GM18526 (cell line): Measurements from ENCODE around the gene KRTAP12-2.
"Not testable (repeated sequence)": the region's sequence is repeated elsewhere in the genome, so short reads cannot be mapped to it uniquely, and the experiment has no call there.

ENCODE experiments used
- POLR2A ChIP-seq: IDR thresholded peaks from 3 replicates; pipeline ENCODE4 v1.6.1; 2011; ENCODE audit not compliant: insufficient read length; ENCODE audit errors: extremely low read depth

KRTAP12-2 gene

DNA sequence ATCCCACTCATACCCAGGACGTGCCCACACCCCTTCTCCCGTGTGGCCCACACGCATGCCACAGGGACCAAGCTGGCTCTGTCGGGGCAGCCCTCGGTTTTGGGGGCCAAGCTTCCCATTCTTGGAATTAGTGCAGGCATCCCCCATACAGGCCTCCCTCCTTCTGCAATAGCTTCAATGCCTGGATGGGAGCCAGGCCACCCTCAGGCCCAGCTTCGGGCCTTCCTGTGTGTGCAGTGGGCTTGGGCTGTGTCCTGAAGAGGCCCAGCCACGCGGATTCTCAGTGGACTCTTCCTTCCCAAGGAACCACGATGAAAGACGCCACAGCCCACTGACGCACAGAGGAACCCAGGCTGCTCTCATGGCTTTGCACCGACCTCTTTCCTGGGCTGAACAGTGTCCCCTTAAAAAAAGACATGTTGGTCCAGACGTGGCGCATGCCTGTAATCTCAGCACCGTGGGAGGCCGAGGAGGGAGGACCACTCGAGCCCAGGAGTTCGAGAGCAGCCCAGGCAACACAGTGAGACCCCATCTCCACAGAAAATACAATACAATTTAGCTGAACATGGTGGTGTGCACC, 17.1 kb downstream of the KRTAP12-2 start:
- no peak for TF ChIP-seq POLR2A

DNA sequence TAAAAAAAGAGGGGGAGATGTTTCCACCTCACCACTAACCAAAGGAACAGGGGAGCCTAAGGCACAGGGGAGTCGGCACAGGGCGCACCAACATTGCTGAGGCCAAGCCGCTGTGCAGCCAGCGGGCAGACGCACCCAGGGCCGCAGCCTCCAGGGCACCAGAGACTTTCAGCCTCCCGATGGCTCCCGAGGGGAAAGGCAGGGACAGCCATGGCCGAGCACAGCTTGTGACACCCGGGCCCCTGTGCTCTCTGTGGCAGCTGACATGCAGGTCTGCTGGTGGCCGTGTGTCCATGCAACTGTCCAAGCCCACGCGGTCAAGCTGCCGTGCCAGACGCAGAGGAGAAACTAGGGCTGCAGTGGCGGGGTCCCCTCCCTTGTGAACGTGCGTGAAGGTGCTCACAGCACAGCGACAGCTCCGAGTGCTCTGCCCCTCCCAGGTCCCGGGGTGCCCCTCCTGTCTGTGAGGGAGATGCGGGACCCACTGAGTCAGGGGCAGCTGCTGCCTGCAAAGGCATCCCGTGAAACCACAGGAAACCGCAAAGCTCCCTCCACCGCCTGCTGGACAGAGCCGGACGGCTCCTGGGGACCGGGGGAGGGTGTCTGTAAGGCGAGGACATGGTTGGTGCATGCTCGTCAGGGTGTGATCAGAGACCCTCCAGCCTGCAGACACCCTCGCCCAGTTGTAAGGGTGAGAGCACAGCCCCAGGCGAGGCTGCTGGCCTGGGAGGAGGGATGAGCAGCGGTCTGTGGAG, 18.0 kb downstream of the KRTAP12-2 start:
- TF ChIP-seq POLR2A: no peak

- TF ChIP-seq POLR2A: no peak
Observed at GRCh38 chr21:44647222-44647552, 19.5 kb downstream of the KRTAP12-2 start.

DNA sequence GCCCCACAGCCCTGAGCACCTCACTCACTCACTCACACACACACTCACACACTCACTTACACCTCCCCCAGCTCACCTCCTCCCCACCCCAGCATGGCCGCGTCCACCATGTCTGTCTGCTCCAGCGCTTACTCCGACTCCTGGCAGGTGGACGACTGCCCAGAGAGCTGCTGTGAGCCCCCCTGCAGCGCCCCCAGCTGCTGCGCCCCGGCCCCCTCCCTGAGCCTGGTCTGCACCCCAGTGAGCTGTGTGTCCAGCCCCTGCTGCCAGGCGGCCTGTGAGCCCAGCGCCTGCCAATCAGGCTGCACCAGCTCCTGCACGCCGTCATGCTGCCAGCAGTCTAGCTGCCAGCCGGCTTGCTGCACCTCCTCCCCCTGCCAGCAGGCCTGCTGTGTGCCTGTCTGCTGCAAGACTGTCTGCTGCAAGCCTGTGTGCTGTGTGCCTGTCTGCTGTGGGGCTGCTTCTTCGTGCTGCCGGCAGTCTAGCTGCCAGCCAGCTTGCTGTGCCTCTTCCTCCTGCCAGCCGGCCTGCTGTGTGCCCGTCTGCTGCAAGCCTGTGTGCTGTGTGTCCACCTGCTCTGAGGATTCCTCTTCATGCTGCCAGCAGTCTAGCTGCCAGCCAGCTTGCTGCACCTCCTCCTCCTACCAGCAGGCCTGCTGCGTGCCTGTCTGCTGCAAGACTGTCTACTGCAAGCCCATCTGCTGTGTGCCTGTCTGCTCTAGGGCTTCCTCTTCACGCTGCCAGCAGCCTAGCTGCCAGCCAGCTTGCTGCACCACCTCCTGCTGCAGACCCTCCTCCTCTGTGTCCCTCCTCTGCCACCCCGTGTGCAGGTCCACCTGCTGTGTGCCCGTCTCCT, 20.1 kb downstream of the KRTAP12-2 start, which contains the start of gene KRTAP10-11:
KRTAP10-11 (plus strand) TSS at position 49 of the 856 bp plus-strand sequence; CDS start at position 94, 45 bp downstream.
- TF ChIP-seq POLR2A: not testable (repeated sequence)

DNA sequence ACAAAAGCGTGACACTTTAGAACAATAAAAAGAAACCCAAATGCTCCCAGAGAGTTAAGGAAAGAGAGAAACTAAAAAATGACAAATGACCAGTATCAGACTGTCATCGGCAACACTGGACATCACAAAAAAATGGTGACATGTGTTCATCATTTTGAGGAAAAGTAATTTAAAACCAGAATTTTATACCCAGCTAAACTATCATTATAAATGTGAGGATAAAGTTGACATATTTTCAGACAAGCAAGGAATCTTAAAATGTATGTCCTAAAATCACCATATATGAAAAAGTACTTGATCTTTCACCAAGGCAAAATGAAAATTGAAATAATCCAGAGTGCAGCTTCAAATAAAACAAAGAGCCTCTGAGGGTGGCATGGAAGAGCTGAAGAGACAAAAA, 21.8 kb downstream of the KRTAP12-2 start:
- TF ChIP-seq POLR2A: no peak

- TF ChIP-seq POLR2A: no peak
Observed at GRCh38 chr21:44643741-44644310, 22.9 kb downstream of the KRTAP12-2 start.

DNA sequence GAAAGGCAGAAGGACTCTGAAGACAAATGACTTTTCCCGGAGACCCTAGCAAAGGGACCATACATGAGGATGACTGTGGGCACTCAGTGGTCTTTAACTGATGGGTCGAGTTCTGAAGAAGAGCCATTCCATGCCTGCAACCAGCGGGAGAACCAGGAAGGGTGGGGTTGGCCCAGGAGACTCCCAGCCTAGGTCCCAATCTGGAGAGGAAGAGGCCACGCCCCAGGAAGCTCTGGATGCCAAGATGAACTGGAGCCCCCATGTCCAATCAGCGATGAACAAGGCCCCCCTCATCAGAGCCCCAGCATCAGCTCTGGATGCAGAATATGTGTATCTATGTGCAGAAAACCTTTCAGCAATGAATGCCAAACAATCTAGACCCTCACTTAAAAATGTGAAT, 26.0 kb downstream of the KRTAP12-2 start:
- no peak for TF ChIP-seq POLR2A

DNA sequence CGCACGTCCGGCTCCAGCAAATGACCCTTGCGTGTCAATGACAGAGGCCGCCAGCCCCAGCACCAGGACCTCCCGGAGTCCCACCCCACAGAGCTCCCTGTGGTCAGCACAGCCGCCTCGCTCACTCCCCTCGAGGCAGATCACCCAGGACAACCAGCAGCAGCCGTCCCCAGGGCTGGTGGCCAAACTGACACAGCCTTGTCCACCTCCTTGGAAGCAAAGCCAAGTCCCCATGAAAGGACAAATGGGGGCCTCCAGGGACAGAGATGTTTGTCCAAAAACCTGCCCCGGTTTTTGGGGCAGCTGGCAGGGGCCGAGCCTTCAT, 27.4 kb downstream of the KRTAP12-2 start:
- TF ChIP-seq POLR2A: no peak

DNA sequence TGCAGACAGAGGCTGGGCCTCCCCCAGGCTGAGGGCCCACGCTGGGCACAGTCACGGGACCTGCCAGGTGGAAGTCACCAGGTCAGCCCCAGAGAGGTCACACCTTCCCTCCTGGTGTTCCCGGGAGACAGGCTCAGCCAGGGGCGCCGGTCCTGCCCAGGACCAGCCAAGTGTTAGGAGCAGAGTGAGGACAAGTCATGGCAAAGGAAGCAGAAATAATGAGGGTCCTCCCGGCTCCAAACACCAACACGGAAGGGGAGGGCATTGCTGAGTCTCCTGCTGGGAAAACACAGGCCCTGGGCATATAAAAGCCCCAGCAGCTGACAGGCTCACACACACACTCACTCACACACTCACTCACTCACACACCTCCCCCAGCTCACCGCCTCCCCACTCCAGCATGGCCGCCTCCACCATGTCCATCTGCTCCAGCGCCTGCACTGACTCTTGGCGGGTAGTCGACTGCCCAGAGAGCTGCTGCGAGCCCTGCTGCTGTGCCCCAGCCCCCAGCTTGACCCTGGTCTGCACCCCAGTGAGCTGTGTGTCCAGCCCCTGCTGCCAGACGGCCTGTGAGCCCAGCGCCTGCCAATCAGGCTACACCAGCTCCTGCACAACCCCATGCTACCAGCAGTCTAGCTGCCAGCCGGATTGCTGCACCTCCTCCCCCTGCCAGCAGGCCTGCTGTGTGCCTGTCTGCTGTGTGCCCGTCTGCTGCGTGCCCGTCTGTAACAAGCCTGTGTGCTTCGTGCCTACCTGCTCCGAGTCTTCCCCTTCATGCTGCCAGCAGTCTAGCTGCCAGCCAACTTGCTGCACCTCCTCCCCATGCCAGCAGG, 29.5 kb downstream of the KRTAP12-2 start, which contains the start of gene KRTAP10-10:
KRTAP10-10 (plus strand) TSS at position 339 of the 833 bp plus-strand sequence; CDS start at position 401, 62 bp downstream.
- no peak for TF ChIP-seq POLR2A

DNA sequence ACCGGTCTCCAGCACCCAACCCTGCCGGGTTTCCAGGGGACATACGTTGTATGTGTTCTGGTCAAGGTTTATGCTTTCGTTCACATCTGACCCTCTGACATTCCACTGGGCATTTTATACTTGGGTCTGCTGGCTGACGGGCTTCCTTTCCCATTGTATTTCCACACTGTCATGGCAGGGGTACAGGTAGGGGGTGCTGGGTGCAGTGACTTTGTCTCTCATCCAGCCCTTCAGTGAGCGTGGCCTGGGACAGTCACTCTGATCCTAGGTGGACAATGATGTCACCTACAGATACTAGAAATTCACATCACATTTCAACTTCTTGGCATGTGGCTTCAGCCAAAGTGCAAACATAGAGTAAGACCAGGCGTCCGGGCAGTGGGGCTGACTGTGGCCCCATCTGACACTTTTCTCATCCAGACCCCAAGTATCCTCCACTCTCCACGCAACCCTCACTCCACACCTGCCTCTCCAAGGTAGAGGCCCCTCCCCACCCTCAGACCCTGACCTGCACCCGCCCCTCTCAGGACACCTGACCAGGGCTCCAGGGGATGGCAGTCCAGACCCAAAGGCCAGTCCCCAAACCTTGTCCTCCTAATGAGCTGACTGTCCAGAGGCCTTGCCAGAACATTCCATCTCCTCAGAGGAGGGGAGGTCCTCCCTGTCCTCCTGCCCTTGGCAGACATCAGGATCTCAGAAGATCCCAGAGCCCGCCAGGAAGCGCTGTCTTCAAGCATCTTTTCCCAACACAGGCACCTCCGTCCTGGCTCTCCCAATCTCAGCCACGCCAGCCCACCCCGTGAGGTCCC, 30.3 kb downstream of the KRTAP12-2 start:
- TF ChIP-seq POLR2A: no peak

- no peak for TF ChIP-seq POLR2A
Observed at GRCh38 chr21:44632067-44632466, 34.7 kb downstream of the KRTAP12-2 start.

GRCh38 chr21:44630440-44630839, 36.3 kb downstream of the KRTAP12-2 start:
- no peak for TF ChIP-seq POLR2A

- no peak for TF ChIP-seq POLR2A
Observed at GRCh38 chr21:44628707-44629391, 37.9 kb downstream of the KRTAP12-2 start.
